Measurements from ENCODE around the gene SMOC2. TPM values are rescaled to one million over a fixed set of nuclear protein-coding genes. Genes with fewer than 3 reads are reported as not detected.

SMOC2 gene
- total RNA-seq, 1 donor from 2014 or later: 102 TPM

DNA sequence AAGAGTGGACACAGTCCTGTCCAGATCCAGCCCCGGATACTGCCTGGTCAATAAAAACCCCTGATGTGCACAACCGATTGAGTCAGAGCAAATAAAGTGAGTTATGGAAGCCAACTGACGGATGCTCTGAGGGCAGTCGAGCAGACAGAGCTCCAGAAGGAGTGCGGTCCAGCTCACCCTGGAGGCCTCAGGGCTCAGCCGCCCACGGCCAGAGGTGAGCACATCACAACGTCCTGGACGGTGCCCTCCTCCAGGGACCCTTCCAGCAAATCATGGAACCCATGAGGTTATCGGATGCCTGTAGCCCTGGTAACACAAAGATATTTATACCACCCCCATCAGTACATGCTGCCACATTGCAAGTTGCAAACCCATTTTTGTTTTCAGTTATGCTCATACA lies 44.0 kb upstream of the SMOC2 start:
- DNase-seq (ENCODE audit: low spot score in 2 of 2): no peak
- no peaks in the 10 kb centered on the region for H3K9me3 ChIP-seq
- H3K27ac ChIP-seq: no peak overlapping the region
- no peaks in the 10 kb centered on the region for H3K27me3 ChIP-seq
- no peak overlapping the region for H3K4me3 ChIP-seq
- H3K4me1 ChIP-seq: no peaks in the 10 kb centered on the region
- TF ChIP-seq, protein P1, sequence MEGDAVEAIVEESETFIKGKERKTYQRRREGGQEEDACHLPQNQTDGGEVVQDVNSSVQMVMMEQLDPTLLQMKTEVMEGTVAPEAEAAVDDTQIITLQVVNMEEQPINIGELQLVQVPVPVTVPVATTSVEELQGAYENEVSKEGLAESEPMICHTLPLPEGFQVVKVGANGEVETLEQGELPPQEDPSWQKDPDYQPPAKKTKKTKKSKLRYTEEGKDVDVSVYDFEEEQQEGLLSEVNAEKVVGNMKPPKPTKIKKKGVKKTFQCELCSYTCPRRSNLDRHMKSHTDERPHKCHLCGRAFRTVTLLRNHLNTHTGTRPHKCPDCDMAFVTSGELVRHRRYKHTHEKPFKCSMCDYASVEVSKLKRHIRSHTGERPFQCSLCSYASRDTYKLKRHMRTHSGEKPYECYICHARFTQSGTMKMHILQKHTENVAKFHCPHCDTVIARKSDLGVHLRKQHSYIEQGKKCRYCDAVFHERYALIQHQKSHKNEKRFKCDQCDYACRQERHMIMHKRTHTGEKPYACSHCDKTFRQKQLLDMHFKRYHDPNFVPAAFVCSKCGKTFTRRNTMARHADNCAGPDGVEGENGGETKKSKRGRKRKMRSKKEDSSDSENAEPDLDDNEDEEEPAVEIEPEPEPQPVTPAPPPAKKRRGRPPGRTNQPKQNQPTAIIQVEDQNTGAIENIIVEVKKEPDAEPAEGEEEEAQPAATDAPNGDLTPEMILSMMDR (IDR thresholded peaks at IDR 0.05): no peak
- H3K36me3 ChIP-seq: no peaks in the 10 kb centered on the region
- intact Hi-C loops (cut with DNase I): no loop called here

DNA sequence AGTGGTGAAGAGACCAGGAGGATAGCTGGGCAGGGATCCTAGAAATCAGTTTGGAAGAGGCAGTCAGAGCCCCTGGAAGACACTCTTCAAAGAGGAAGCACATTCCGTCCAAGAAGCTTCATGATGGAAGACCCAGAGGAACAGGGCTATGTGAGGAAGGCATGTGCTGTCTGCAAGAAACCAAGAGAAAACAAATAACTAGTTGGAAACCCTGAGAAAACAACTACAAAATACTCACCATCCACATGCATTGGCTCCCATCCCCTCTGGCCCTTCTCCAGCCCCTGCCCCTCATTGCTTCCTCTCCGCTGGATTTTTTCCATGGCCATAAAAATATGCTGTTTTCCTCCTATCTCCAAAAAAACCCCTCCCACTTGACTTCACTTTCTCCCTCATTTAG lies 40.9 kb upstream of the SMOC2 start:
- no peaks in the 10 kb centered on the region for H3K4me1 ChIP-seq
- no peaks in the 10 kb centered on the region for H3K36me3 ChIP-seq
- peak in 1 of 2 donors; percentile 19 for DNase-seq (ENCODE audit: low spot score in 2 of 2)
- no peak overlapping the region for H3K4me3 ChIP-seq
- intact Hi-C loops (cut with DNase I): no loop called here
- no peaks in the 10 kb centered on the region for H3K9me3 ChIP-seq
- no peaks in the 10 kb centered on the region for H3K27me3 ChIP-seq
- no peak overlapping the region for H3K27ac ChIP-seq
- TF ChIP-seq, protein P1 (IDR thresholded peaks at IDR 0.05): no peak

DNA sequence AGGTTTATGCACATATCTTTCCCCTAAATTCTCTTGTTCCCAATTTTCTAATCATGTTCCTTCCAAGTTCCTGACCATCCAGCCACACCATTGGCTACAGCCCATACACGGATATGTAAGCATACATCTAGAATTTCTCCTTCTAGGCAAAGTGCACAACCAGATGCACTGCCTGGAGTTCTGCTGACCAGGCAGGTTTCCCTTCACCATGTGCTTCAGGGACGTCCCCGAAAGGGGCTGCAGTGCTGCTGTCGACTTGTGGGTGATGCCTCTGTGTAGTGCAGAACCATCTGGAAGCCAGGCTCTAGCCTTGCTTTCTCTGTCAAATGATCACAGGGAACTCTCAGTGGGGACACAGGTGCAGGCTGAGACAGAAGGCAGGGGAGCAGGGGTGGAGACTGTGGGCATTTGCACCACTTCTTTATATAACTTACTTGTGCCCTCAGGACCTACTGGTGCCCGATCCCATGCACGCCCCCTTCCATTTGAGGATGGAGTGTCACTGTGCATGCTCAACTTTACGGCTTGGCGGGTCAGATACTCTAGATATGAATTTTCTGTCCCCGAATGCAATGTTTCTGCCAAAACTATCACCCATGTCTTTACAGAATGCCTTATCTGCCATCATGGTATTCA lies 37.5 kb upstream of the SMOC2 start:
- DNase-seq (ENCODE audit: low spot score in 2 of 2): peak in 1 of 2 donors; percentile 38
- Histone ChIP-seq H3K27me3 (no peaks in the 10 kb centered on the region), H3K27ac (no peak overlapping the region), H3K36me3 (no peaks in the 10 kb centered on the region), H3K9me3 (no peaks in the 10 kb centered on the region), H3K4me1 (no peaks in the 10 kb centered on the region), H3K4me3 (no peak overlapping the region)
- intact Hi-C loops (cut with DNase I): no loop called here
- TF ChIP-seq, protein P1 (IDR thresholded peaks at IDR 0.05): no peak

DNA sequence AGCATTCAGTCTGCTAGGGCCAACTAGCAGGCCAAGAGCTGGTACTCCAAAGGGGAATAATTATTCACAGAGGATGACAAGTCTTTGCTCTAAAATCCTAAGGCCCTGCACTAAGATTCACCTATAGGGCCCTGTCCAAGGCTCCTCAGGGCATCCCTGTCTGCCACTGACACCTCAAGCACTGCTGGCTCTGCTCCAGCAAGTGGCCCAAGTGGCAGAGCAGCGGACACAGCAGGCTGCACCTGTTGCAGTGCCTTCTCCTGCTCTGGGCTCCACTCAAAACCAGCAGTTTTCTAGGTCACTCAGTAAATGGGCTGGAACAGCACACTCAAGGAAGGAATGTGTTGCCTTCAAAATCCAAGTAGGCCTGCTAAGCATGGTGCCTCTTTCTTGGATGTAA lies 36.4 kb upstream of the SMOC2 start:
- H3K27ac ChIP-seq: no peak overlapping the region
- no peaks in the 10 kb centered on the region for H3K4me1 ChIP-seq
- no peaks in the 10 kb centered on the region for H3K9me3 ChIP-seq
- H3K27me3 ChIP-seq: no peaks in the 10 kb centered on the region
- no peak overlapping the region for H3K4me3 ChIP-seq
- TF ChIP-seq, protein P1 (IDR thresholded peaks at IDR 0.05): no peak
- peak in 1 of 2 donors; percentile 43 for DNase-seq (ENCODE audit: low spot score in 2 of 2)
- H3K36me3 ChIP-seq: no peaks in the 10 kb centered on the region
- intact Hi-C loops (cut with DNase I): no loop called here

DNA sequence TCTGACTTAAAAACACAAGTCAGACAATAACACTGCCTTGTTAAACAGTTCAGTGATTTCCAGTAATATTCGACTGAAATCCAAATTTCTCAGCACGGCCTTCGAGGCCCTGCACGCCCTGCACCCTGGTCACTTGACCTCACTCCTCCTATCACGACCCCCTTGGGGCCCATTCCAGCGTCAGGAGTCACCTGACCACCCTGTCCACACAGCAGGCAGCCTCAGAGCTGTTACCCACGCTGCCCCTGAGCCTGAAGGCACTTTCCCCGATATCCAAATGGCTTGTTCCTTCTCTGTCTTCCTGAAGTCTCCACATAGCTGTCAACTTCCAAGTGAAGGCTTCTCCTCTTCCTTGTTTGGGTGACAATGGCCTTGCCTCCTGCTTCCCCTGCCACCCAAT lies 33.1 kb upstream of the SMOC2 start:
- intact Hi-C loops (cut with DNase I): no loop called here
- Histone ChIP-seq H3K36me3 (no peaks in the 10 kb centered on the region), H3K27ac (no peak overlapping the region), H3K4me3 (no peak overlapping the region), H3K27me3 (no peaks in the 10 kb centered on the region), H3K9me3 (no peaks in the 10 kb centered on the region), H3K4me1 (peaks cover 0 to 3% of the 10 kb centered on the region in 2 donors)
- TF ChIP-seq, protein P1 (IDR thresholded peaks at IDR 0.05): no peak
- DNase-seq (ENCODE audit: low spot score in 2 of 2): peak in 1 of 2 donors; percentile 9

Data from ascending aorta (tissue), 2 donors.